DND-41 (cell line): Measurements from ENCODE around the gene ATP8A2.

Source experiments
- ATAC-seq: fragments of 200-7000 bp; cut with Tn5 transposase; 3 replicates; pipeline ENCODE4 v1.9.1; 2021; ENCODE audit warnings: low read depth; ENCODE audit not compliant: insufficient read depth
- DNase-seq: peaks from one replicate; pipeline ENCODE4 v3.0.0-alpha.2; 2020
- H2AFZ ChIP-seq: 2 replicates; pipeline ENCODE4 v1.6.0; 2012; ENCODE audit warnings: low read depth, low read length
- H3K27ac ChIP-seq: 2 replicates; pipeline ENCODE4 v1.5.1; 2012; ENCODE audit warnings: low read length, inconsistent platforms
- H3K27me3 ChIP-seq: fragments of 200-600 bp; sonication (generic); 2 replicates; pipeline ENCODE4 v1.6.0; 2012; ENCODE audit warnings: low read length, mild to moderate bottlenecking, inconsistent platforms; ENCODE audit not compliant: insufficient read depth, poor library complexity
- H3K36me3 ChIP-seq: 2 replicates; pipeline ENCODE4 v1.5.1; 2012; ENCODE audit warnings: low read length, inconsistent platforms; ENCODE audit not compliant: insufficient read depth
- H3K4me1 ChIP-seq: 2 replicates; pipeline ENCODE4 v1.5.1; 2012; ENCODE audit warnings: mild to moderate bottlenecking, low read length; ENCODE audit not compliant: insufficient read depth
- H3K4me2 ChIP-seq: 2 replicates; pipeline ENCODE4 v1.6.0; 2012; ENCODE audit warnings: mild to moderate bottlenecking, moderate library complexity, low read length, inconsistent platforms; ENCODE audit not compliant: insufficient read depth
- H3K4me3 ChIP-seq, 2 experiments: fragments of 200-600 bp in 1 of 2; shearing (Covaris generic) in 1 of 2; 2 replicates each; pipeline ENCODE4 v1.5.1; 2012 to 2016; ENCODE audit warnings: inconsistent platforms in 2 of 2, low read length in 2 of 2, mild to moderate bottlenecking in 2 of 2, low read depth in 1 of 2, moderate library complexity in 1 of 2
- H3K79me2 ChIP-seq: 2 replicates; pipeline ENCODE4 v1.6.0; 2012; ENCODE audit warnings: low read length, inconsistent platforms; ENCODE audit not compliant: insufficient read depth
- H3K9ac ChIP-seq: 2 replicates; pipeline ENCODE4 v1.6.0; 2012; ENCODE audit warnings: low read depth, mild to moderate bottlenecking, inconsistent platforms, low read length, moderate library complexity
- H3K9me3 ChIP-seq: 2 replicates; pipeline ENCODE4 v1.5.1; 2012; ENCODE audit warnings: low read length, moderate library complexity, mild to moderate bottlenecking, inconsistent platforms; ENCODE audit not compliant: insufficient read depth, severe bottlenecking
- H4K20me1 ChIP-seq: 2 replicates; pipeline ENCODE4 v1.6.0; 2012; ENCODE audit warnings: low read length; ENCODE audit not compliant: insufficient read depth
- EZH2 ChIP-seq: IDR thresholded peaks from 3 replicates; pipeline ENCODE4 v1.6.1; 2012; ENCODE audit warnings: borderline replicate concordance, low read depth, mild to moderate bottlenecking, moderate library complexity, low read length, inconsistent platforms; ENCODE audit not compliant: severe bottlenecking
- TF ChIP-seq, protein P1 (sequence below): IDR thresholded peaks from 2 replicates; pipeline ENCODE4 v1.5.1; 2012; ENCODE audit warnings: borderline replicate concordance, low read length, moderate library complexity, mild to moderate bottlenecking; ENCODE audit not compliant: poor library complexity, severe bottlenecking; ENCODE audit errors: extremely low read depth

The ATP8A2 gene

DNA sequence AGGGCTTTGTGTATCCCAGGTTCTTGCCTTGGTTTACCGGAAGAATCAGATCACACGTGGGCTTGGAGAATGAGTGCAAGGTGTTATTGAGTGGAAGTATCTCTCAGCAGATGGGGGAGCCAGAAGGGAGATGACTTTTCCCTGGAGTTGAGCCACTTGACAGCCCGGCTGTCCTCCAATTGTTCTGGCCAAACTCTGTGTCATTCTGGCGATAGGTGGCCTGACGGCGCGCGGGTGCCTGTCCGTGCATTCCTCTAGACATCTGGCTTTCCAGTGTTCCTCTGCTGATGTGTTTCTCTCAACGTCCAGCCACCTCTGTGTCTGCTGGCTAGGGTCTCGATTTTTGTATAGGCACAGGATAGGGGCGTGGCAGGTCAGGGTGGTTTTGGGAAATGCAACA lies 498.2 kb downstream of the ATP8A2 start:
- H3K36me3 ChIP-seq = no peaks in the 10 kb centered on the region
- H3K4me2 ChIP-seq = no peak overlapping the region
- no peak overlapping the region for H3K4me3 ChIP-seq
- no peak for DNase-seq
- H3K79me2 ChIP-seq = no peaks in the 10 kb centered on the region
- H3K27me3 ChIP-seq = no peaks in the 10 kb centered on the region
- H2AFZ ChIP-seq = no peak overlapping the region
- H3K27ac ChIP-seq = peak overlapping the region; percentile 65; the same call in 1 of the 2 replicates
- H3K9me3 ChIP-seq = no peaks in the 10 kb centered on the region
- ATAC-seq = no peak
- H3K4me1 ChIP-seq = peaks cover 68% of the 10 kb centered on the region
- H4K20me1 ChIP-seq = no peaks in the 10 kb centered on the region
- TF ChIP-seq, protein P1, sequence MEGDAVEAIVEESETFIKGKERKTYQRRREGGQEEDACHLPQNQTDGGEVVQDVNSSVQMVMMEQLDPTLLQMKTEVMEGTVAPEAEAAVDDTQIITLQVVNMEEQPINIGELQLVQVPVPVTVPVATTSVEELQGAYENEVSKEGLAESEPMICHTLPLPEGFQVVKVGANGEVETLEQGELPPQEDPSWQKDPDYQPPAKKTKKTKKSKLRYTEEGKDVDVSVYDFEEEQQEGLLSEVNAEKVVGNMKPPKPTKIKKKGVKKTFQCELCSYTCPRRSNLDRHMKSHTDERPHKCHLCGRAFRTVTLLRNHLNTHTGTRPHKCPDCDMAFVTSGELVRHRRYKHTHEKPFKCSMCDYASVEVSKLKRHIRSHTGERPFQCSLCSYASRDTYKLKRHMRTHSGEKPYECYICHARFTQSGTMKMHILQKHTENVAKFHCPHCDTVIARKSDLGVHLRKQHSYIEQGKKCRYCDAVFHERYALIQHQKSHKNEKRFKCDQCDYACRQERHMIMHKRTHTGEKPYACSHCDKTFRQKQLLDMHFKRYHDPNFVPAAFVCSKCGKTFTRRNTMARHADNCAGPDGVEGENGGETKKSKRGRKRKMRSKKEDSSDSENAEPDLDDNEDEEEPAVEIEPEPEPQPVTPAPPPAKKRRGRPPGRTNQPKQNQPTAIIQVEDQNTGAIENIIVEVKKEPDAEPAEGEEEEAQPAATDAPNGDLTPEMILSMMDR = no peak
- no peak for TF ChIP-seq EZH2
- H3K9ac ChIP-seq = no peak overlapping the region

DNA sequence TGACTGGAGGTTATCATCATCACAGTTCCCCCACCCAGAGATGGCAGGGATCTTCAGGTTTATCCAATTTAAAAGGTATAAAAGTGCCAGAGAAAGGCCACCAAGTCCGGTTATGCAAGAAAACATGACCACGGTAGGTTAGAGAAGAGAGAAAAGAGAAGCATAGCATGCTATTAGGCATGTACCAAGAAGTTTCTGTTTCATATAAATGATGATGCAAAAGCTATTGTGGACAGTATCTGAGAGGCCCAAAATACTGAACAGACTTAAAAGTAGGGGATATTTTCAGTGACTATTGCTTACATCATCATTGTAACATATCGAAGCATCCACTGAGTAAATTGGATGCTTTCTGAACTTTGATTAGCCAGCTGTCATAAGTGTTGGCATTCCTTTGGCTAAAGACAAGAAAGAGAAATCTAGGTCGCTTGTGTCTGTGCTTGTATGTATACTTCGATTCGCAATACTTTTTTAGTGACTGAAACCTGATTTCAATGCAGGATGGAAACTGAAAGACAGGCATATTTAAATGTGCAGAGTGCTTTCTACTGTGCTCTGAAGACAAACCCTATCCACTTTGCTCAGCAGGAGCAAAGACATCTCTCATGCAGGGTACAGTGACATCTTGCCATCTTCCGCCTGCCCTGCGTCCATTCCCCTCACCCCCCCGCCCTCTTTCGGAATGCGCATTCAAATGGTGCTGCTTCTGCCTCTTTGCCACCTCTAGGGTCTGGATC lies 499.8 kb downstream of the ATP8A2 start:
- Histone ChIP-seq H3K36me3 (no peaks in the 10 kb centered on the region), H3K4me2 (0 out of 2 replicates have a peak overlapping the region, but pooled peaks have one; percentile 4), H3K27me3 (no peaks in the 10 kb centered on the region), H4K20me1 (no peaks in the 10 kb centered on the region), H2AFZ (no peak overlapping the region), H3K9ac (peak overlapping the region; percentile 22; the same call in 1 of the 2 replicates), H3K79me2 (no peaks in the 10 kb centered on the region), H3K27ac (peak overlapping the region; percentile 65), H3K4me1 (peaks cover 83% of the 10 kb centered on the region), H3K9me3 (no peaks in the 10 kb centered on the region), H3K4me3 (no peak overlapping the region)
- ATAC-seq (no peak), DNase-seq (no peak)
- TF ChIP-seq, protein P1 = no peak
- TF ChIP-seq EZH2 = no peak

DNA sequence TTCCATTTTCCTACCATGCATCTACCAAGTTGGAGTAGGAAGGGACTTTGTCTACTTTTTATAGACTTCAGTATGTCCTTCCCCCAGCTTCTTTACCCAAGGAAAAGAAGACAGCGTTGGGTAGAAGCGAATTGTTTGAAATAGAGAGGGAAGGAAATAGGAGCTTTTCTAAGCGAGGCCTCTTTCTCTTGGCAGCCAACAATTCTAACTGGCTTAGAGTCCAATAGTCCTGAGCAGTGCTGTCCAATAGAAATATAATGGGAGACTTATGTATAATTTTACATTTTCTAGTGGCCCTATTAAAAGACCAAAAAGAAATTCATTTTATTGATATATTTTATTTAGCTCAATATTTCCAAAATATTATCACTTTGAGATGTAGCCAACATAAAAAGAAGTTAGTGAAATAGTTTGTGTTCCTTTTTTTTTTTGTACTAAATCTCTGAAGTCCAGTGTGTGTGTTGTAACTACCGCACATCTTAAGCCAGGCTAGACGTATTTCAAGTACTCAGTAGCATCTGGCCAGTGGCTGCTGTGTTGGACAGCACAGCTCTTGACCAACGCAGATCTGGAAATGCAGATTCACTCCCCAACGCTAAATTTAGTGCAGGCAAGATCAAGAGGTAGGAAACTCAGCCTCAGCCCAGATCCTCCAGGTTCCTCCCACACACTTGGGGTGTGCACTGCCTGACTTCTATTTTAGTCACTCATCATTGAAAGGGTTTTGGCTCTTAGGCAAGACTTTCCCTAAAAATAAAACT lies 500.9 kb downstream of the ATP8A2 start:
- H3K4me2 ChIP-seq = no peak overlapping the region
- DNase-seq (no peak), ATAC-seq (no peak)
- H2AFZ ChIP-seq = 0 out of 2 replicates have a peak overlapping the region, but pooled peaks have one; percentile 19
- H3K4me3 ChIP-seq = no peak overlapping the region
- H3K4me1 ChIP-seq = peaks cover 84% of the 10 kb centered on the region
- H3K9ac ChIP-seq = no peak overlapping the region
- no peaks in the 10 kb centered on the region for H3K27me3 ChIP-seq
- TF ChIP-seq EZH2 = no peak
- TF ChIP-seq, protein P1 = no peak
- no peaks in the 10 kb centered on the region for H3K79me2 ChIP-seq
- H3K27ac ChIP-seq = peak overlapping the region; percentile 96
- H3K36me3 ChIP-seq = no peaks in the 10 kb centered on the region
- no peaks in the 10 kb centered on the region for H3K9me3 ChIP-seq
- H4K20me1 ChIP-seq = no peaks in the 10 kb centered on the region
